Rectal smooth muscle tissue (tissue), 1 donor: Measurements from ENCODE around the gene CAMK1G.

Experiments used
- H3K27ac ChIP-seq: one replicate; pipeline ENCODE4 v1.7.0; 2013; ENCODE audit warnings: low read depth, low read length, inconsistent platforms
- H3K27me3 ChIP-seq: one replicate; pipeline ENCODE4 v1.7.0; 2013; ENCODE audit warnings: low read length; ENCODE audit not compliant: control insufficient read depth, insufficient read depth
- H3K36me3 ChIP-seq: one replicate; pipeline ENCODE4 v1.7.0; 2013; ENCODE audit warnings: low read length; ENCODE audit not compliant: control insufficient read depth, insufficient read depth
- H3K4me1 ChIP-seq: one replicate; pipeline ENCODE4 v1.7.0; 2013; ENCODE audit warnings: low read length; ENCODE audit not compliant: control insufficient read depth, insufficient read depth
- H3K4me3 ChIP-seq: one replicate; pipeline ENCODE4 v1.7.0; 2013; ENCODE audit warnings: low read length
- H3K9ac ChIP-seq: one replicate; pipeline ENCODE4 v1.7.0; 2013; ENCODE audit warnings: low read length

CAMK1G gene

DNA sequence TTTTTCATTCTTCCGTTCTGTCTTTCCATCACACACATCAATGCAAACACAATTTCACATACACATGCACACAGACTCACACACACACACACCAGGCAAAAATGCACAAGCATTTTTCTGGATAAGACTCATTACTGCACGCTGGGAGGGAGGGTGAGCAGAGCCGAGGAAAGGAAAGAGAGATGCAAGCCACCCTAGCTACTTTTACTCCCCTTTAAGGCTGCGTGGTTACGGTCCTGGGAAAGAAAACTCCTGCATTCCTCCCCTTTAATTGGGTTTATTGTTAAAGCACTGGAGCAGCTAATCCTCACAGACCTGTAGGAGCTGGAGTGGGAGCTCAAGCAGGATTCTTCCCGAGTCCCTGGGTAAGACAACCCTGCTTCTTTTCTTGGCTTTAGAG is at the start of gene CAMK1G:
Gene CAMK1G, plus strand, starts transcription at position 307 of the 400 bp plus-strand sequence. CDS start 11,270 bp downstream, outside the sequence.
- Histone ChIP-seq H3K9ac (no peak within 1 kb of the TSS), H3K27ac (no peak within 1 kb of the TSS), H3K4me3 (no peak within 1 kb of the TSS), H3K27me3 (peaks cover 10% of the 10 kb centered on the region), H3K4me1 (no peaks in the 10 kb centered on the region), H3K36me3 (no peaks in the 10 kb centered on the region)

DNA sequence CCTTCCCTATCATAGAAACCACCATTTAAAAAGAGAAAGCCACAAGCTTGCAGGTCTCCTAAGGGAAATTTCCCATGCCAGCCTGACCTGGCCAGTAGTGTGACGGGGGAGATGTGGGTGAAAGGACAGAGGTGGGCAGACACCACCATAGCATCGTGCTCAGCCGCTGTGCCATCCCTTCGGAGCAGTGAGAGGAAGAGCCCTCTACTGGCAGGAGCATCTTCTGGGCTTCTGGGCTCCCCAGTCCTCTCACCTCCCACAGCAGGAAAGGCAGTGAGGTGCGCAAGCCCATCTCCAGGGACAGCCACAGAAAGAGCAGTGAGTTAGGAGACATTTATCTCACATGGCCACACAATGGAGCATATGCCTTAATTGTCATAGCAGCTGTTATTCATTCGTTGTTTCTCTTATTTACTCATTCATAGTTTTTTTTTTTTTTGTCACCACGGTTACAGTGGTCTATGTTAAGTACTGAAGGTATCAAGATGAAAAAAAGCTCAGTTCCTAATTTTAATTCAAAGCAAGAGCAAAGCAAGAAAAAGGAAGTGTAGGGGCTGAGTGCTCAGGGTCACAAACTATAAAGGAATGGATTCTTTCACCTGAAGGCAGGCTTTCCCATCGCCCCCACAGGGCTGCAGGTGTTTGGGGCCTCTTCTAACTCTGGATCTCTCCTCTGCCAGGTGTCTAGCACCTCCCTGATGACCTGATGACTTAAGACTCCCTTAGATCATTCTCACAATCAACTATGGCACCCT is 48.8 kb upstream of the CAMK1G start:
- Histone ChIP-seq H3K4me3 (no peak overlapping the region), H3K27me3 (no peaks in the 10 kb centered on the region), H3K9ac (no peak overlapping the region), H3K4me1 (no peaks in the 10 kb centered on the region), H3K27ac (no peak overlapping the region), H3K36me3 (no peaks in the 10 kb centered on the region)

DNA sequence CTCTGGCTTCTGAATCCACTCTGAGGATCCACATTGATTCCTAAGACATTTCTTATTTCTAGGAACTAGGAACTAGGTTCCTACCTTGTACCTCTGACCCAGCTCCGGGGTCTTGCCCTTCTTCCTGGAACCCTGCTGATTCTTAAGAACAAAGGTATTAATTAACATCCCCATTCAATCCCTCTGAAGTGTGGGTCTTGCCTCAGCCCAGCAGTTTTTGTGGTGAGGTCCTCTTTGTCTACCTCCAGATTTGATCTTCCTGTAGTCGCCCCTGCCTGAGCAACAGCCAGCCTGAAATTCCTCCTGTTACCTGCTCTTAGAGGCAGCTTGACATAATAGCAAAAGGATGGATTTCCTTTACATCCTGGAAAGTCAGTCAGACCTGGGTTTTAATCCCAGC is 46.7 kb upstream of the CAMK1G start:
- no peaks in the 10 kb centered on the region for H3K36me3 ChIP-seq
- no peak overlapping the region for H3K9ac ChIP-seq
- no peak overlapping the region for H3K27ac ChIP-seq
- H3K4me3 ChIP-seq, result no peak overlapping the region
- no peaks in the 10 kb centered on the region for H3K4me1 ChIP-seq
- H3K27me3 ChIP-seq, result no peaks in the 10 kb centered on the region

GRCh38 chr1:209537336-209538114 is 46.0 kb upstream of the CAMK1G start:
- no peaks in the 10 kb centered on the region for H3K36me3 ChIP-seq
- no peaks in the 10 kb centered on the region for H3K4me1 ChIP-seq
- no peak overlapping the region for H3K9ac ChIP-seq
- no peak overlapping the region for H3K27ac ChIP-seq
- H3K4me3 ChIP-seq, result no peak overlapping the region
- H3K27me3 ChIP-seq, result no peaks in the 10 kb centered on the region

GRCh38 chr1:209539576-209539975 is 43.9 kb upstream of the CAMK1G start:
- no peaks in the 10 kb centered on the region for H3K4me1 ChIP-seq
- no peak overlapping the region for H3K27ac ChIP-seq
- H3K9ac ChIP-seq, result no peak overlapping the region
- H3K4me3 ChIP-seq, result no peak overlapping the region
- no peaks in the 10 kb centered on the region for H3K36me3 ChIP-seq
- H3K27me3 ChIP-seq, result no peaks in the 10 kb centered on the region

DNA sequence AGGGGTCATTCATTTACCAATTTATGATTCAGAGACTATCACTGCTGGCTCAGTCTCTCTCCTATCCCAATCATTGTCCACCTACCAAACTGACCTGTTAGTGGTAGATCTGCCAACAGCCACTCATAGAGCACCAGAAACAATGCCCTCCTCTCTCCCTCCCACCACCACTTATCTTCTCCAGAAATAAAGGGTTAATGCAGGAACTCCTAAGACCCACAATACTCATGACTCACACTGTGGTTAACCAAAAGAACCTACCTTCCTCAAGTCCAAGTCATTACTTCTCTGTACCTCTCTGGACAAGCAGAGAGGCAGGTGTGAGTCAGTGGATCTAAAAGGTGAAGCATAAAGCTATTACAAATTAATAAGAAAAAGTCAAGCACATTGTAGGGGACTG is 40.9 kb upstream of the CAMK1G start:
- H3K27ac ChIP-seq, result no peak overlapping the region
- no peak overlapping the region for H3K4me3 ChIP-seq
- no peak overlapping the region for H3K9ac ChIP-seq
- H3K4me1 ChIP-seq, result no peaks in the 10 kb centered on the region
- H3K36me3 ChIP-seq, result no peaks in the 10 kb centered on the region
- H3K27me3 ChIP-seq, result peaks cover 2% of the 10 kb centered on the region

DNA sequence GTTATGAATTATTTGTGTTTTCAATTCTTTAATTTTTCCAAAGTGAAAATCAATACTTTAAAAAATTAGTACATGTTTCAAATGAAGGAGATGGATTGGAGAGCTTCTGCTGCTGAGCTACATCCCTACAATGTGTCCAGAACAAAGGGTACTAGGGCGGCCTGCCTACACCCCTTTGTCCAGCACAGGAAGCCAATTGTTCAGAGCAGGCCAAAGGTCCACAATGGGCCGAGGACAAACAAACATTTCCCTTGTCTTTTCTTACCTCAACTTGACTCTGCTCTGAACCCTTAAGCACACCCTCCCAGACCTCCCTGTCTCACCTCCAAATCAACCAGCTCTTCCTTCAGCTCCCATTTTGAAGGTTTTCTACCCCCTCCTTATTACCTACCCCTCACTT is 39.4 kb upstream of the CAMK1G start:
- no peaks in the 10 kb centered on the region for H3K36me3 ChIP-seq
- no peak overlapping the region for H3K4me3 ChIP-seq
- H3K9ac ChIP-seq, result no peak overlapping the region
- no peak overlapping the region for H3K27ac ChIP-seq
- no peaks in the 10 kb centered on the region for H3K4me1 ChIP-seq
- peaks cover 2% of the 10 kb centered on the region for H3K27me3 ChIP-seq

- H3K36me3 ChIP-seq, result no peaks in the 10 kb centered on the region
- no peak overlapping the region for H3K27ac ChIP-seq
- peaks cover 2% of the 10 kb centered on the region for H3K27me3 ChIP-seq
- no peak overlapping the region for H3K9ac ChIP-seq
- H3K4me1 ChIP-seq, result no peaks in the 10 kb centered on the region
- H3K4me3 ChIP-seq, result no peak overlapping the region
Observed at GRCh38 chr1:209545423-209545822, 38.1 kb upstream of the CAMK1G start.

DNA sequence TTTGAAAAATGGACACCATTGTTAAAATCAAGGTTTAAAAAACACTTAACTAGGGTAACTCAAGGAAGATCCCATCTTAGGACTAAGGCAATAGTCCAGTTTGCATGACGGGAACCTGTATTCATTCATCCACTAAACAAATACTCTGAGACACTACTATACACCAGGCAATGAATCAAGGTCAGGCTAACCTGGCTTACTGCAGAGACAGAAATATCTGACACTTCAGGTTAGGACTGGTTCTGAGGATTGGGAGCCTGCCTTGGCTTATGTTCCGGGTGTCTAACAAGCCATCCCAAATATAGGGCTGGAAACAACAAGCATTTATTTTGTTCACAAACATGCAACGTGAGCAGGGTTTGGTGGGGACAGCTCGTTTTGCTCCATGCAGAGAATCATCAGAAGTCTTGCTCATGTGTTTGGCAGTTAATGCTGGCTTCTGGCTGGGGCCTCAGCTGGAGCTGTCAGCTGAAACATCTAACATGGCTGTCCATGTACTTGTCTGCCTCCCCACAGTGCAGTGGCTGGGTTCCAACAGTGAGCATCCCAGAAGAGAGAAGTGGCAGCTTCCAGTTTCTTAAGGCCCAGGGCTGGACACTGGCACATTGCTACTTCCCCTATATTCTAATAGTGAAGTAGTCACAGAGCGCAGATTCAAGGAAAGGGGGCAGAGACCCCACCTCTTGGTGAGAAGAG is 37.0 kb upstream of the CAMK1G start:
- H3K9ac ChIP-seq, result no peak overlapping the region
- H3K4me1 ChIP-seq, result no peaks in the 10 kb centered on the region
- H3K4me3 ChIP-seq, result no peak overlapping the region
- peaks cover 2% of the 10 kb centered on the region for H3K27me3 ChIP-seq
- H3K36me3 ChIP-seq, result no peaks in the 10 kb centered on the region
- H3K27ac ChIP-seq, result no peak overlapping the region

- H3K4me1 ChIP-seq, result no peaks in the 10 kb centered on the region
- no peaks in the 10 kb centered on the region for H3K36me3 ChIP-seq
- H3K9ac ChIP-seq, result no peak overlapping the region
- H3K27me3 ChIP-seq, result peaks cover 2% of the 10 kb centered on the region
- H3K4me3 ChIP-seq, result no peak overlapping the region
- H3K27ac ChIP-seq, result no peak overlapping the region
Observed at GRCh38 chr1:209547626-209548025, 35.9 kb upstream of the CAMK1G start.

- H3K4me3 ChIP-seq, result no peak overlapping the region
- H3K27me3 ChIP-seq, result peaks cover 2% of the 10 kb centered on the region
- no peak overlapping the region for H3K27ac ChIP-seq
- H3K36me3 ChIP-seq, result no peaks in the 10 kb centered on the region
- no peak overlapping the region for H3K9ac ChIP-seq
- H3K4me1 ChIP-seq, result no peaks in the 10 kb centered on the region
Observed at GRCh38 chr1:209549443-209550205, 33.9 kb upstream of the CAMK1G start.

DNA sequence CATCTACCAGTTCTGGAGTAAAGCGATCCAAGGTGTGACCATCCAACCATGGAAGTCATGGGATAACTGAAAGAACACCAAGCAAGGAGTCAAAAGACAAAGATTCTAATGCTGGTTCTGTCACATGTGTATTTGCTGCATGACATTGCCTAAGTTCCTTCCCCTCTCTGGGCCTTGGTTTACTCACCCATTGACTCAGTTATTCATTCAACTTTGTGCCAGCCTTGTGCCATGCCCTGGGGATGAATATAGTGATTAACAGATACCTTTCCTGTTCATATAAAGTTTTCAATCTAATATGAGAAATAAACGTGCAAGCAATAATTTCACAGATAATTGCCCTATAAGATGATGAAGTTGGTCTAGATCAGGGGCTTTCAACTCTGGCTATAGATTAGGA is 33.0 kb upstream of the CAMK1G start:
- Histone ChIP-seq H3K36me3 (no peaks in the 10 kb centered on the region), H3K4me3 (no peak overlapping the region), H3K4me1 (no peaks in the 10 kb centered on the region), H3K9ac (no peak overlapping the region), H3K27ac (no peak overlapping the region), H3K27me3 (peaks cover 2% of the 10 kb centered on the region)
